GM18873 (cell line): ENCODE results near the gene WWOX.

Source experiments
- ATAC-seq: cut with Tn5 transposase; IDR thresholded peaks from one replicate; pipeline ENCODE4 v1.9.1; 2021; ENCODE audit warnings: mild to moderate bottlenecking, moderate library complexity, moderate number of reproducible peaks; ENCODE audit not compliant: unreplicated experiment, low FRiP score

WWOX gene

DNA sequence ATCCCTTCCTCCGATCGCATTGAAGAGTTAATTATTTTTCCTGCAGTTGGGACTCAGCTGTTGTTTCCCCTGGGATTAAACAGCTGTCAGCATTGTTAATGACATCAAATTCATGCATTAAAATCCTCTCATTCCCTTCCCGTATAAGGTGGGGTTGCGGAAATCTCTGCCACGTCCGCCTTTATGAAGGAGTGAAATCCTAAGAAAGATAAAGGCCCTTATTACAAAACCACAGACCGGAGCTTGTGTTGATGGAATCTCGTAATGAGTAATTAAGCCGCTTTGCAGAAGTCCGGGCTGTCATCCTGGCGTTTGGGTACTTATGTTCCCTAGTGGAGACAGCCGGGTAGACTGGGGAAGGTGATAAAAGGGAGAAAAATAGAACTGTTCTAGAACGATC lies 873.5 kb downstream of the WWOX start:
- no peak for ATAC-seq

DNA sequence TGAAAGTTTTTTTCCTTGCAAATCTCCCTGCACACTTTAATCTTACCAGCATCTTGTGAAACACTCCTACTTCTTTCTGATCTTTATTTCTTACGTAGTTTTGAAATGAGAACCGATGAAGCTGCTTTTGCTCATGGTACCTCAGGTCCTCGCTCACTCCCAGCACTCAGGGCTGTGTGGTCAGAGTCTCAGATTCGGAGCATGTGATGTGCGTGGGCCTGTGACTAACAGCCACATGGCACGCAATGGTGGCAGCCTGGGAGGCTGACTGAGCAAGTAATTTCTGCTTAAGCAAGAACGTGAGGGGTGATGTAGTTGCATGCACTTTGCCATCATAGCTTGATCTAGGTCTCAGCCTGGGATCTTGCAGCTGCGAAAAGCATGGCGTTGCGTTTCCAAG lies 876.8 kb downstream of the WWOX start:
- no peak for ATAC-seq

DNA sequence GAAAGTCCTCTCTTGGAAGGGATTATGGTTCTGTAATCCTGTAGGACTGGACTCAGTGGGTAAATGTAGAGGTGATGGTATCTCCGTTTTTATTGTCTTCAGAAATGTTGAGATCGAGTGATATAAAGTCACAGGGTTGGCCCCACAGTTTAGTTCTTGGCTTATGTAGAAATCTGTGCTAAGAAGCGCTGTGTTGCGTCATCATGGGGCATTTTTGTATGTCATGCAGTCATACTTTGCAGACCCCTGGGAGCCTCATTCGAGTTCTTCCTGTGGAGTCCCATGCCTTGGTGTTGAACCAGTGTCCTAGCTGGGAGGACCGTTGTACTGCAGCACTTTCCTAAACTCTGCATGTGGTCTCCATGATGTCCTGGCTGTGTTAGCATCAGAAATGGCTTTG lies 881.4 kb downstream of the WWOX start:
- ATAC-seq: no peak

DNA sequence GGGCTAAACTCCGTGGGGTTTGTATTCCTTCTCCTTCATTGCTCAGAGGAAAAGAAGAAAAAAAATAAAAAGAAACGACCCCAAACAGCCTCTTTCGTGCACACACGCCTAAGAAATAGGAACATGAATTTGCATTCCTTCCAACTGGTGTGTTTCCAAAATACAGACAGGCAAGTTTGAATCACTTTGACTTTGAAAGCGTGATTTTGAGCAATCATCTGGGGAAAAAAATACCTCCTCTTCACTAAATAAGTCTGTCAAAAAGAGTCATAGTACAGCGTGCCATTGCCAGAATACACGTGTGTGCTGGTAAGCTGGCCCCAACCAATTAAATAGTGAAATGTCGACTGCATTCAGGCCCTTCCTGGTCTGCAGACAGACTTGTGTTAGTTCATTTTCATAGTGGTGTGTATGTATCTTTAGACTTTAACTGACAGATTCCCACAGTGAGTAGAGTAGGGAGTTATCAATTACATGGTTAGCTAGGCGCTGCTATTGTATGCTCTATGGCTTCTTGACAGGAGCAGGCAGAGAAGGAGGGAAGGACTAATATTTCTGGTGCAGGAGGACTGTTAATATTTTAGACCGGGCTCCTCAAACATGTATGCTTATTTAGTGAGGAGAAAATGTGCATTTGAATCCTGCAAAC lies 882.8 kb downstream of the WWOX start:
- no peak for ATAC-seq

DNA sequence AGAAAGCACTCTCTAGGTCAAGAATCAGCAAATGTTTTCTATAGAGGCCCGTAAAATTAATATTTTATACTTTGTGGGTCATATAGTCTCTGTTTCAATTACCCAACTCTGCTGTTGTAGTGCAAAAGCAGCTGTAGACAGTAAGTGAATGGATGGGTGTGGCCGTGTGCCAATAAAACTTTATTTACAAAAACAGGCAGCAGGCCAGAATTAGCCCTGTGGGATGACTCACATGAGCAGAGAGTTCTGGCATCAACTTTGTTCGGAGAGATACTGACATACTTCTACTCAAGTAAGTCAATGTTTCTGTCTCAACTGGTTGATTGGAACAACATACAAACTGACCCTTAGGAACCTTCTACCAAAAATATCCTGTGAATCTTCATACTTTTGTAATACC lies 884.9 kb downstream of the WWOX start:
- ATAC-seq: no peak

DNA sequence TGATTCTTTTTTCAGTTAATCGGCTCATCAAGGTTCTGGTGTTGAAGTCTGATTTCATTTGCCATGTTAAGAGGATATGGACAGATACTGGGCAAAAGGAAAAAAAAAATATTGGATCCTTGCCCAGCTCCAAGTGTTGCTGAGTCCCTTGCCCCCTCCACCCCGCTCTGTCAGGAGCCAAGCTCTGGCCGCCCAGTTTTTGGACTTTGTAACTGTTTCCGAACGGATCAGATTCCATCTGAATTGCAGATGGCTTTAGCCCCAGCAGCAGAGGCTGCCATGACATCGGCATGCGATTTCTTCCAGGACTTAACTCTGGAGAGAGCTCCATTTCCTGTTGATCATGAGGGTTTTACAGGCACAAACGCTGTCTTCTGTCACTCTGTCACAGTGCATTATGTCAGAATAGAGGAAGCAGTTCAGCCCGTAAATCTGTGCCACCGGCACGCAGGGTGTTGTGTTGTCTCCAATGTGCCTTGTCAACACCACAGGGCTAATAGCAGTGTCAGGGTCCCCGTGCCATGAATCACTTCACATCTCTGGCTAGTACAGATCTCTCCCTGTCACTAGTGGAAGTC lies 885.5 kb downstream of the WWOX start:
- ATAC-seq: no peak

DNA sequence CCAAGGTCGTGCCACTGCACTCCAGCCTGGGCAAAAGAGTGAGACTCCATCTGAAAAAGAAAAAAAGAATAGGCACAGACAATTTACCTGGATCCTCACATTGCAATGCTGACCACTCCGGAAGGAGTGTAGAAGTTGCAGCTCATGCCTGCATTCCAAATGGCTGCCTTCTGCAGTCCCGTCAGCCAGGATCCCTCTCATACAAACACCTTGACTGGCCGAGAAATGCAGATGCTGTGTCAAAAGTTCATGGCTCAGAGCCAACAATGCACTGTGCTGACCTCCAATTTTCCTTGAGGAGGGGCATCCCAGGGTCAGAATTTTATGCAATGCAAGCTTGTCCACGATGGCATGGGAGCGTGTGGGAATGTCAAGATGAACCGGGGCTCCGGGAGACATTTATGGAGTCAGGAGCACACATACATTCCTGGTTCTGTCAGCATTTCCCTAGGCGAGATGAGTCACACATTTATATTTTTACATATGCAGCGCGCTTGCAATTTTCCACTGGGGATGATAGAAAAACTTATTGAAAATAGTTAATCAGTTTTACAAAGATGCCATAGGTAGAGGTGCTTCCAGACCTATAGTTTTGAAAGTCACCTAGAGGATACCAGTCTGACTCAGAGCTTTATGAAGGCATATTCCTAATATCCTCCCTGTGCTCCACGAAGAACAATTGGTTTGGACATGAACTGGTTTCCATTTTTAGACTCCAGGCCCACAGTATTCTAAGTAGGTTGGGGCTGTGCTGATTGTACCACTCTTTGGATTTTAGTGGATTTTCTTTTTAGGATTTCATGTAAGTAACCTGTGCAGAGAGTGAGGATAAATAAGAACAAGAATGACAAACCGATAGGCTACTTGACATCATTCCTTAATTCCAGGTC lies 886.5 kb downstream of the WWOX start:
- ATAC-seq: no peak

DNA sequence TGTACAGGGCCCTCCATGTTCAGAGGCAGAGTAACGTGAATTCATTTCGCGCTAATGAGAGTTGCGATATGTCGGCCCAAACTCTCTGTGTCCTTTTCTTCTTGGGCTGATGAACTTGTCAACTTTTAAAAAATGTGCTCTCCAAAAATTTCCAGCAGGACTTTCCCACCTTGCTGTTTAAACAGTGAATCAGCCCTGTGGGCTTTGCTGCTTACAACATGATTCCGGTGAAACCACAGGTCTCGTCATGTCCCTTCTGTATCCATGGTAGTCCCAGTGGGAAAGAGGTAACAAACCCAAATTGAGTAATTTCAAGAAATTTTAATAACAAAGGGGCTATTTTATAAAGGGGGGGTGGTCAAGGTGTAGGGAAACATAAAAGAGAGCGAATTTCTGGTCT lies 888.2 kb downstream of the WWOX start:
- ATAC-seq: no peak

DNA sequence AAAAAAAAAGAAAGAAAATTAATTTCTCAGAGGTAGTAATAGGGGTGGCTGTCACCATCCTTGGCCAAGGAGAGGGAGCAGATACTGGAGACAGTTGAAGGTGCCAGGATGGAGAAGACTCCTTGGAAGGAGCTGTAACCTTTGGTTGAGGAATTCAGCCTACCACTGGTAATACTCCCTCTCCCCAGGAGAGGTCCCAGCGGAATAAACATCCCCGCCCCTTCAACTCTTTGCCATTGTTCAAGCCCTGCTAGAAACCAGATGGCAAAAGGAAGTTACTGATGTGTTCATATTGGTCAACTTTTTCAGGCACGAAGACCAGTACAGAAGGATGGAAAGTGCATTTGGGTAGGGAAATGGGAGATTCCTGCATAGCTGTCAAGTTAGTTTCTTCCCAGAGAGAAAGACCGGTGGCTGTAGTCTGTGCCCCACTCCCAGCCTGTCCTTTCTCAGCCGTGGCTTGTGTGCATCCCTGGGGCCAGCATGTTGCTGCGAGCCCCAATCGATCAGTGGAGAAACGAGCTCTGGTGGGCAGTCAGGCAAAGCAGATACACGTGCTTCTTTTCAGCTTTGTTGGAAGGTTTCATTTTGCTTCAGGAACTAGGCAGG lies 889.0 kb downstream of the WWOX start:
- ATAC-seq: no peak

DNA sequence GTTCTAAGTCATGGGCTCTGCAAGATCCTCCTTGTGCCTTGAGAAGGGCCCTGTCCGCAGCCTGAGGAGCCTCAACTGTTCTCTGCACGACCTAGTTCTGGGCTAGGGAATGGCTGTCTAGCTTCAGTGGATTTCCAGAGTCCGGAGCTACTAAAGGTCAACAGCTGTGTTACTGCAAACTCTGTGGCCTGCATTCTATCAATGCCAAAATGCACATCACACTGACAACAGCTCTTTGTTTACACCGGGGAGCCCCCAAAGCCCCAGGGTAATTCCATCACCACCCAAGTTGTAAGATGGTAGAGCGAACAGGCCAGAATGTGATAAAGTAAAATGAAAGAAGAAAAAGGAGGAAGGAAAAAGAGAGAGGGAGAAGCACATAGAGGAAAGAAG lies 890.9 kb downstream of the WWOX start:
- ATAC-seq: no peak

DNA sequence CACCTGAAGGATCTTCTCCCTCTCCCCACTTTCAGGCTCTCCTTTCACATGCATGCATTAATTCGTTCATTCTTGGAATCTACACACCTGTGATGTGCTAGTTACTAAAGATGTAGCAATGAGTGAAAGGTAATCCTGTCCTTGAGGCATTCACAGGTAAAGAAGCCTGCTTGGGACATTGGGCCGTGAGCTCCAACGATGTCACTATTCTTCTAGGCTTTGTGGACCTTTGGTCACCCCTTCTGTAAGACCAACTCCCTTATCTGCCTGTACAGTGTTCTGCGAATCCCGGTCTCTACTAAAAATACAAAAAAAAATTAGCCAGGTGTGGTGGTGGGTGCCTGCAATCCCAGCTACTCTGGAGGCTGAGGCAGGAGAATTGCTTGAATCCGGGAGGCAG lies 892.5 kb downstream of the WWOX start:
- no peak for ATAC-seq

DNA sequence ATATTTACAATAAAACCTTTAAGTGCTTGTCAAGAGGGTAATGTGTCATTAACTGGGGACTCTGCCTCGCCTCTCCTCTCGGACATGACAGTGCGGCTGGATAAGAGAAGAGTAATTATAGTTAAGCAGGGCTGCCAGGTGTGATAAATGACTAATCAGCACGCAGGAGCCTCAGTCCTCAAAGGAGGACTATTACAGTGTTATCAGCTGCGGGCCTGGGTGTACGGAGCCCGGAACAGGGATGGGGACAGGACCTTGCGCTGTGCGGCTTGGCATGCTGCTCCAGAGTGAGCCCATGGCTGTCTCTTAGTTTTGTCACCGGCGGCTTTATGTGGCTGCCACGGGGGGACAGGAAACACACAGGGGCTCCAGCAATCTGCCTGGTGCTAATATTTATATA lies 893.9 kb downstream of the WWOX start:
- ATAC-seq: no peak

DNA sequence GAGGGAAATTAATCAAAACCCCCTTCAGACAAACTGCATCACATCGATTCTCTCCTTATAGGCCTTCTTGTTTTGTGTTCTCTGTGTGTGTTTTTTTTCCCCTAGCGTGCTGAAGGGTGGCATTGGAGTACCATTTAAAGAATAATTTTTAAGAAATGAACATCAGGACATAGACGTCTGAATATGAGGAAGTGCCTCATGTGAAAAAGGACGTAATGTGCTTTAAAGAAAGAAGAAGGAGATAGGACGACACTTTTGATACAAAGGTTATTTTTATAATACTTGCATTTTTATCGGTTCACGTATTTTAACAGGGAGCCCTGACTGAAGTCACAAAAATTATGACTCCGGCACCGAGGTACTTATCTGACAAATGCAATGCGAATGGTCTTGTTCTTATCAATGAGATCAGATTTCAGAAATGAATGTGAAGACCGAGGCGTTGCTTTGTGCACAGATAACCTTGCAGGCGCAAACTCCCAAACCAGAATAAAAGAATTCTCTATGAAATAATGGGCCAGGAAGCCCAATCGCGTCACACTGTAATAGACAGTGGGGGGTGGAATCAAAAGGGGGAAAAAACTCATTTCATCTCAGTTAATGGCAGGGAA lies 894.8 kb downstream of the WWOX start:
- ATAC-seq: no peak

DNA sequence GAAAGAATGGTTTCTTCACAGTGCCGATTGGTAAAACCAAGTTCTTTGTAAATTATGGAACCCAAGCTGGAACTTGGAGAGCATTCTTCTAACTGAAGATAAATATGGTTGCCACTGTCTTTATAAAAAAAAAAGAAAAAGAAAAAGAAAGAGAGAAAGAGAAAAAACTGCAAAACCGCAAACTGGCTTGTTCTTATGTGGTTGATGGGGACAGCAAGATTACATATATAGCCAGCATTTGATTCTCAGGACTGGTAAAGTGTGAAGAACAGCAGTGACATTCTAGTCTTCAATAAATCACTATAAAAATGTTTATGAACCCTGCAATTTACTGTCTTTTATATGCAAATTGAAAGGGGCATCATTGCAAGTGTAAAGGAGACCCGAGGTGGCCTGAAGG lies 896.0 kb downstream of the WWOX start:
- no peak for ATAC-seq

DNA sequence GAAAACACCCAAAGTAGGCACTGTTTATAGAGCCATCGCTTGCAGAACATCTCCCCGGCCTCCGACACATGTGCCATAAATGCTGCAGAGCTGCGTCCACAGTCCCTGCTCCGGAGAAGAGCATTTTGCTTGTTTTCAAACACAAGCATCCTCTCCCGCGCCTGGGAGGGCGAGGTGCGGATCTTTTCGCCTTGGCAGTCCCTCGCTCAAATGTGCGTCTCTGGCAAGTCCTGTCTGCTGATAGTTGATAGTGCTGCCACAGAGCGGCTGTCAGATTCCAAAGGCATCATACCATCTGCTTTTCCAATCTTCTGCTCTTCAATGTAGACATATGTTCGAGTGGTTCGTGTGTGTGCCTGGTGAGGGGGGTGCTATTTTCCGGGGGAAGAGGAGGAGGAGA lies 897.3 kb downstream of the WWOX start:
- ATAC-seq: no peak

DNA sequence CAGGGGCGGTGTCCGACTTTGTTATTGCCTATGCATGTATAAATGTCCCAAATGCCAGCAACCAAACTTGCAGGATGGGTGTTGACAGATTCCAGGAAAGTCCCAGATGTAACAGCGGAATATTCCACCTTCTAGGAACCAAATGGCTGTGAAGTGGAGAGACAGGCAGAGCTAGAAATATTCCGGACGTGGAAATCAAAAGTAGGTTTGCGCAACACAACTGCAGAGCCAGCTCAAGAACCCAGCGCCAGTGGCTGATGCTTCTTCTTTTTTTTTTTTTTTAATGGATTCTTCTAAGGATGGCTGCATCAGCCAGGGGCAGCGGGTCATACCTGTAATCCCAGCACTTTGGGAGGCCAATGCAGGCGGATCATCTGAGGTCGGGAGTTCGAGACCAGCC lies 899.4 kb downstream of the WWOX start:
- ATAC-seq: no peak

DNA sequence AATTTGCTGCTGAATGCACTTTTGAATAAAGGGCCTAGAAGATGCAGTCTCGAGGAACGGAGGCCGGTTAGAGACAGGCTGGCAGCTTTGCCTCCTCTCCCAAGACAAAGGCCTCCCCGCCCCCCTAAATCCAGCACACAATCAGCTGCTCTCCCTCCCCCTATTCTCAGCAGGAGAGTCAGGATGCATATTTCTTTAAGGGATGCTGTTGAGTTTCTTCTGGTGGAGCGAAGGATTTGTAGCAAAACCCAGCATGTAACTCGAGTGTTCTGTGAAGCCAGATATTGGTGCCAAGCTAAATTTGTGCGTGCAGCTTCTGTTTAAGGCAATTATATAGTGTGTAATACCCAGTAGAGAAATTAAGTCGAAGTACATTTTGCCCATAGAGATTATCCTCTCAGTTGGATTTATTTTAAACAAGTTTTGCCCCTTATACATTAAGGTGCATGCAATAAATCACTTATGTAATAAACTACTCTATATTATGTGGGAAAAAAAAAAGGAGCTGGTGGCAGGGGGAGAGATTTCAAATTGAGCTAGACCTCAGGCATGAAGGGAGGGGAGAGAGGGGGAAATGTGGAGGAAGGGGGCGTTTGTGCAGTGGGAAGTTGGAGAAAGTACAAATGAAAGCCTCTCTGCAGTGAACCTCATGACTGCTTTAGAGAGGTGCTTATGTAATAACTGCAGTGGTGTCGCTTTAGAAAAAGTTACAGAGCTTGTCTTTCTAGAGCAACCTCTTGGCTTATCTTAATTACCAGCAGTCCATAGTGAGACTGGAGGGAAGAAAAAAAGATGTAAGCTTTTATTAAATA lies 901.9 kb downstream of the WWOX start:
- ATAC-seq: no peak

DNA sequence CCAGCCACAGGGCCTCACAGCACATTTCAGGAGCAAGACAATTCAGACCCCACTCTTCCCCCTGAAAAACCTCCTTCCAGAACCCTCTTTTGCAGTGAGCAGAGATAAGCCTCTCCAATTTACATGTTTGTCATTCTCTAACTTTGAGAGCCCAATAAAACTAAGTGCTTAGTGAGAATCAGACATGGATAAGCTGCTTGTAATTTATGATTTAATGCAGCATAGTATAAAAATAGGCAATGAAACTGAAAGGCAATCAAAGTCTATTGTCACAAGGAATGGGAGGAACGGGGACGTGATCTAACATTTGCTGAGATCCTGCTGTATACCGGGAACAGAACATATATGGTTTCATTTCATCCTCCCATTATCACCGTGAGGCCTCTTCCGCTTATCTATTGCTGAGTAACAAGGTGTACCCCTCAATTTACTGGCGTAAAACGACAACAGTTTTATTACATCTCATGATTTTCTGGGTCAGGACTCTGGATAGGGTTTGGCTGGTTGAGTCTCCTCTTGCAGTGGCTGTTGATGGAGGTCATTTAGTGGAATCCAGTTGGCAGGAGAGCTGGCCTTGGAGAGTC lies 903.7 kb downstream of the WWOX start:
- ATAC-seq: no peak

DNA sequence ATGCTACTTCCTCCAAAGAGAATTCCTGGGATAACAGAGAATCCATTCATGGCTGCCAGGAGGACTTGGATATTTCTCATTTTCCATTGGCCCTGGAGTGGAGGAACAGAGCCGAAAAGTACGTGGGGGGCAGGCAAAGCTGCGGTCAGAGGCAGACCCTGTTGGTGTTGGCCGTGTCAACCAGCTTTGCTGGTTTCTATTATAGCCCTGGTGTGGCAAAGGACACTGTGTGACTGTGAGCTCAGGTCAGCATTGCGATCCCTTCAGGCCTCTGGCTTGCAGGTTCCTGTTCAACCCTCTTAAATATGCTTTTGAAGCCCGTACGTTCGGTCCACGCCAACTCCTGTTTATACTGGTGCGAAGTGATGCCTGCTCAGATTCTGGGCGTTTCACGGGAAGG lies 904.9 kb downstream of the WWOX start:
- ATAC-seq: no peak

DNA sequence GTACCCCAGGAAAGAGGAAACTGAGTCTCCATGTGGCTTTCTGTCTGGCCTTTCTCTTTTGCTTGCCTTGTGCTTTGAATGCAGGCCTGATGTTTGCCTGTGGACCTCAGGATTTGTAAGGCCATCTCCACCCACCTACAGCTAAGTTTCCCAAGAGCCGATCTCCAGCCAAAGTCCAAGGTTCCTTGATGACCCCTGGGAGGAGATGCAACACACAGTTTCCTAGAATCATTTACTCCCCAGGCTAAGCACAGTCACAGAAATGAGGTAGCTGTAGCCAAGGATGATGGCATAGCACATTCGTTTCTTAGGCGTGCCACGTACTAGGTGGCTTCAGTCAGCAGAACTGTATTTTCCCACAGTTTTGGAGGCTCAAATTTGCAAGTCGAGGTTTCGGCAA lies 905.6 kb downstream of the WWOX start:
- no peak for ATAC-seq
